Smooth muscle cell (in vitro differentiated cells): ENCODE data around the gene TMEM108. TPM values are rescaled to one million over a fixed set of nuclear protein-coding genes. Genes with fewer than 3 reads are reported as not detected.

Source experiments
- DNase-seq: peaks from one replicate; lab custom pipeline; 2025; ENCODE audit not compliant: unreplicated experiment; lab: John Stamatoyannopoulos, UW
- H2AFZ ChIP-seq: fragments of 200-600 bp; sonication (generic); 2 replicates; pipeline ENCODE4 v1.6.0; 2016; ENCODE audit warnings: antibody characterized with exemption, low read depth, mild to moderate bottlenecking
- H3F3A ChIP-seq: fragments of 200-600 bp; sonication (generic); 2 replicates; pipeline ENCODE4 v1.6.0; 2017; ENCODE audit warnings: antibody characterized with exemption, low read depth
- H3K27ac ChIP-seq: fragments of 200-600 bp; sonication (generic); 2 replicates; pipeline ENCODE4 v1.5.1; 2016; ENCODE audit warnings: low read depth, mild to moderate bottlenecking
- H3K27me3 ChIP-seq: fragments of 200-600 bp; sonication (generic); 2 replicates; pipeline ENCODE4 v1.6.1; 2016; ENCODE audit warnings: low read depth, mild to moderate bottlenecking
- H3K36me3 ChIP-seq: fragments of 200-600 bp; sonication (generic); 2 replicates; pipeline ENCODE4 v1.5.1; 2016; ENCODE audit warnings: low read depth
- H3K4me1 ChIP-seq: fragments of 200-600 bp; sonication (generic); 2 replicates; pipeline ENCODE4 v1.5.1; 2016; ENCODE audit warnings: low read depth
- H3K4me2 ChIP-seq: fragments of 200-600 bp; sonication (generic); 2 replicates; pipeline ENCODE4 v1.6.0; 2016; ENCODE audit warnings: mild to moderate bottlenecking
- H3K4me3 ChIP-seq: fragments of 200-600 bp; sonication (generic); 2 replicates; pipeline ENCODE4 v1.5.1; 2016; ENCODE audit warnings: mild to moderate bottlenecking
- H3K79me2 ChIP-seq: fragments of 200-600 bp; sonication (generic); 2 replicates; pipeline ENCODE4 v1.6.0; 2016; ENCODE audit warnings: low read depth, mild to moderate bottlenecking
- H3K9ac ChIP-seq: fragments of 200-600 bp; sonication (generic); 2 replicates; pipeline ENCODE4 v1.6.0; 2016; ENCODE audit warnings: low read depth
- H3K9me3 ChIP-seq: fragments of 200-600 bp; sonication (generic); replicated peaks from 2 replicates; pipeline ENCODE4 v1.5.1; 2016; ENCODE audit warnings: low read depth
- H4K20me1 ChIP-seq: fragments of 200-600 bp; sonication (generic); 2 replicates; pipeline ENCODE4 v1.6.0; 2016; ENCODE audit warnings: low read depth
- CTCF ChIP-seq: fragments of 200-600 bp; sonication (generic); IDR thresholded peaks from 2 replicates; pipeline ENCODE4 v1.5.1; 2017; ENCODE audit warnings: borderline replicate concordance, mild to moderate bottlenecking, antibody characterized with exemption; ENCODE audit not compliant: insufficient read depth, poor library complexity, severe bottlenecking
- WGBS: methylation state at CpG from one replicate; pipeline ENCODE4 v1.1.7; 2016; ENCODE audit warnings: low lambda C conversion rate; 5-methylcytosine and 5-hydroxymethylcytosine counted together
- polyA plus RNA-seq: library from polyadenylated mRNA; unstranded; fragments of >200 nt; fragmentation: Nextera tagmentation; extraction: Ambion mirVana; gene quantifications from 2 replicates; pipeline ENCODE4 v1.2.1, GENCODE V29; 2016
- total RNA-seq: library from RNA; depleted of rRNA; stranded (reverse); fragments of >200 nt; gene quantifications from 2 replicates; pipeline ENCODE4 v1.2.3, GENCODE V29; 2014

TMEM108 gene
- total and polyA plus RNA-seq, 2 experiments from 2014 or later, result 2.4 to 10.8 TPM

DNA sequence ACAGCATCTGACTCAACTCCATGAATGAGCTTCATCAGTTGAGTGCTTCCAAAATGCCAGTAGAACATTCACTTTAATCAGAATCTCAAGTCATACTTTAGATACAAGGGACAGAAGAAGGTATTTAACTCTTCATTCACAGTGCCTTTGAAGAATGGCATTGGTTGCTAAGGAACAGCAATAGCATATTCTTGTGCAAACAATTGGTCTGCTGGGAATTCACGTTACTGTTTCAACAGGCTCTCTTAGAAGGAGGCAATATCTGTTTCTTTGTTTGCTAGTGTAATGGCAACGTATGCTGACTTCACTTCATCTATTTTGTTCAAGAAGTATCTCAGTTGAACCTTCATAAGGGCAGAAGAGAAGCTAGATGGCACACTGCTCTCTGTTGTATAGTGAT lies 113.9 kb downstream of the TMEM108 start:
- Histone ChIP-seq H3K4me2 (no peak overlapping the region), H3K9me3 (no peaks in the 10 kb centered on the region), H2AFZ (no peak overlapping the region), H3K4me1 (no peaks in the 10 kb centered on the region), H4K20me1 (no peaks in the 10 kb centered on the region), H3K79me2 (no peaks in the 10 kb centered on the region), H3K9ac (no peak overlapping the region), H3F3A (no peaks in the 10 kb centered on the region), H3K27me3 (no peaks in the 10 kb centered on the region), H3K4me3 (no peak overlapping the region), H3K36me3 (no peaks in the 10 kb centered on the region), H3K27ac (no peak overlapping the region)
- whole genome bisulfite sequencing, result 71% methylated on average over 2 of the region's 2 CpGs
- TF ChIP-seq CTCF, result no peak
- no peak for DNase-seq

DNA sequence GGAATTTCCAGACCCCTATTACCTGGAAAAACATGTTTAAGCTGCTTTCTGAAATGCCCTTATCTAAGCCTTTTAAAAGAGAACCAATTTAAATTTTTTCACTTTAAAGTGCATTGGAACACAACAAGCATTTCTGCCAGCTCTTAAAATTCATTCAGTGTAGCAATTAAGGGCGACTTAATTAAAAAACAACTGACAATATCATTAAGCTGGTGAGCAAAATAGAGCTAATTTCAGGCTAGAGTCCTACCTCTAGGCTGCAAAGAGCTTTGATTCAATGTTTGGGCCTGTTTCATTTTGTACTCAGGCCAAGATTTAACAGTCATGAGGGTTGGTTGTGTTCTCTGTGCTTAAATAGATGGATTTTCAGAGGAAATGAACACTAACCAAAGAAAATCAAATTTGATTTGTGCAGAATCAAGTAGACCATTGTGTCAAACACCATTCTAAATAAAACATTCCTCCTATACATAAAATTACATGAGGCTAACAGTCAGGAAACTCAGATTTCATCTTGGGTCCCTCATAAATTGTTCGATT lies 114.6 kb downstream of the TMEM108 start:
- no peak for DNase-seq
- Histone ChIP-seq H3K36me3 (no peaks in the 10 kb centered on the region), H3K9ac (no peak overlapping the region), H3K4me3 (no peak overlapping the region), H3K9me3 (no peaks in the 10 kb centered on the region), H3K4me2 (no peak overlapping the region), H3F3A (no peaks in the 10 kb centered on the region), H3K27ac (no peak overlapping the region), H4K20me1 (no peaks in the 10 kb centered on the region), H3K4me1 (no peaks in the 10 kb centered on the region), H3K27me3 (no peaks in the 10 kb centered on the region), H3K79me2 (no peaks in the 10 kb centered on the region), H2AFZ (no peak overlapping the region)
- TF ChIP-seq CTCF, result no peak
- 76% methylated on average over 2 of the region's 2 CpGs for WGBS

DNA sequence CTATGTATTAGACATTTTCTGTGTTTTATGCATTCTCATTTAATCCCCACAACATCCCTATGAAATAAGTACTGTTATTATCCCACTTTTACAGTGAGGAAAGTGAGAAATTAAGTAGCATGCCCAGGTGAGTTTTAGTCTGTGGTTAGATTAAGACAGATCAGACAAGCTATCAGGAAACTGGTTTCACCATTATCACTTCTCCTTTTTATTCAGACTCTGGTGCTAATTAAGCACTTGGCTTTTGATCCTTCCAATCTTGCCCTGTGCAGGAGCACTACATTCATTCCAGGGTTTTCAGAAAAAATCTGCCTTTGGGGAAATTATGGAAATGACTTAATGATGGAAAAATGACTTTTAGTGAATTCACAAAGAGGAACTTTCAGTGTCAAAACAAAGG lies 115.2 kb downstream of the TMEM108 start:
- Histone ChIP-seq H3F3A (no peaks in the 10 kb centered on the region), H3K79me2 (no peaks in the 10 kb centered on the region), H3K4me2 (no peak overlapping the region), H3K4me1 (no peaks in the 10 kb centered on the region), H4K20me1 (no peaks in the 10 kb centered on the region), H3K9me3 (no peaks in the 10 kb centered on the region), H2AFZ (no peak overlapping the region), H3K27me3 (no peaks in the 10 kb centered on the region), H3K27ac (no peak overlapping the region), H3K36me3 (no peaks in the 10 kb centered on the region), H3K9ac (no peak overlapping the region), H3K4me3 (no peak overlapping the region)
- no peak for DNase-seq
- no peak for TF ChIP-seq CTCF

DNA sequence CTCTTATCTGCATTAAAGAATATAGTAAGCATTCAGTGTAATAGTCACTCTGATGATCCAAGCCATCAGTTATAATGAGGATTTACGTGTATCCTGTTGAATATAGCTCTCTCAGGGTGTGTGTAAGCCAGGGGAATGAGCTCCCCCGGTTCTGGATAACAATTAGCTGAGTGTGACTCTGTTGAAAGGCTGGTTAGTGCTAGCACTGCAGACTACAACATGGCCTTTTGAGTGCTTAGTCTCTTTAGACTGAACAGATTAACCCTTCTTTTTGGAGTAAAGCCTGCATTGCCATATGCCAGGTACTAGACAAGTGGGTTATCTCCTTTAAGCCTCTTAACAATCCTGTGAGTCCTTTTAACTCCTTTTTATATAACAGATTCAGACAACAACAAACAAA lies 119.5 kb downstream of the TMEM108 start:
- no peaks in the 10 kb centered on the region for H4K20me1 ChIP-seq
- no peak overlapping the region for H3K4me2 ChIP-seq
- H3K27me3 ChIP-seq, result no peaks in the 10 kb centered on the region
- no peak for TF ChIP-seq CTCF
- WGBS, result 61% methylated on average over 2 of the region's 2 CpGs
- H3K4me1 ChIP-seq, result no peaks in the 10 kb centered on the region
- no peaks in the 10 kb centered on the region for H3K9me3 ChIP-seq
- H3K27ac ChIP-seq, result no peak overlapping the region
- H3F3A ChIP-seq, result no peaks in the 10 kb centered on the region
- no peak overlapping the region for H3K4me3 ChIP-seq
- no peak for DNase-seq
- no peaks in the 10 kb centered on the region for H3K79me2 ChIP-seq
- no peak overlapping the region for H3K9ac ChIP-seq
- H2AFZ ChIP-seq, result no peak overlapping the region
- no peaks in the 10 kb centered on the region for H3K36me3 ChIP-seq
